Occipital lobe (tissue), 2 donors: ENCODE data around the gene GNAT1. TPM values are rescaled to one million over a fixed set of nuclear protein-coding genes. Genes with fewer than 3 reads are reported as not detected.

ENCODE experiments used
- DNase-seq: peaks from one replicate; lab custom pipeline; 2025; lab: John Stamatoyannopoulos, UW
- total RNA-seq: library from RNA; depleted of rRNA; stranded (reverse); fragments of >200 nt; gene quantifications from one replicate; pipeline ENCODE4 v1.2.3, GENCODE V29; 2014

The GNAT1 gene
- total RNA-seq, result not detected

GRCh38 chr3:50190936-50191660 lies at the start of gene GNAT1:
Gene GNAT1 (plus strand): TSS chr3:50191610. CDS start chr3:50191726, 116 bp downstream.
- no peak for DNase-seq

DNA sequence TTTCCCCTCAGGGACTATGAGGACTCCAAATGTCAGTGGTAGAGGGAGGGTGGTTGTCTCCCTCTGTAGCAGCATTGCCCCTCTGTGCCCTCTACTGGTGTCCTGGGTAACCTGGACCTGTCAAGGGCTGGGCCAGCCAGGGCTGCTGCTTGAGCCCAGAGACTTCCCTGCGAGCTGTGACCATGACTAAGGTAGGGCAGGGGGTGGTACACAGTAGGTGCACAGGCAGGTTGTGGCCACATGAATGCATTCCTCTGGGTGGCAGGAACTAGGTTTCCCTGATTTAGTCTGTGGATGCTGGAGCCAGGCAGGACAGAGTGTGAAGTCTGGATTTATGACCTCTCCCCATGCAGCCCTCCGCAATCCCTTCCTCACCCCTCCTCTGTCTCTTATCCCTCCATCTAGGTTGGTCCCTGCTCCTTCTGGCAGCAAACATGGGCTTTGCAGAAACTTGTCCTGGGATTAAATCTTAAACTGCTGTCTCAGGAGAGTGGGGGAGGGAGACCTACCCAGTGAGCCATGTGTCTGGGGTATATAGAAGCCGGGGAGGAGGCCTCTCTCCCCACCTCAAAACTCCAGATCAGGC lies 45.0 kb upstream of the GNAT1 start:
- DNase-seq, result no peak

- no peak for DNase-seq
These were observed 44.4 kb upstream of the GNAT1 start for GRCh38 chr3:50147016-50147415.

DNA sequence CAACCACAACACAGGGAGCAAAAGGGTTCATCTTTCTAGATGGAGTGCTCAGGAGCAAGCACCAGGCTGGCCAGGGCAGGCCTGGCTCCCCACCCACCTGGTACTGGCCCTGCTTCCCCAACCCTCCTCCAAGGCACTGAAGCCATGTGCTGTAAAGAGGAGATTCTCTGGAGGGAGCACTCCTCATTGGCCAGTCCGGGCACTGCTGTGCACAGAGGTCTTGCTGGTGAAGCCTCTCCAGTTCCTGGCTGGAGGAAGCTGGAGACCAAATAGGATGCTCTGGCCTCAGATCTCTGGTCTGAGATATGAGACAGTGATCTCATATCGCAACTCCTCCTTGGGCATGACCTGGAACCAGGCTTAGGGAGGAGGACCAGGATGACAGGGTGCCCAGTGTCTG lies 44.0 kb upstream of the GNAT1 start:
- no peak for DNase-seq

- DNase-seq, result no peak
These were observed 43.5 kb upstream of the GNAT1 start for GRCh38 chr3:50147861-50148260.

DNA sequence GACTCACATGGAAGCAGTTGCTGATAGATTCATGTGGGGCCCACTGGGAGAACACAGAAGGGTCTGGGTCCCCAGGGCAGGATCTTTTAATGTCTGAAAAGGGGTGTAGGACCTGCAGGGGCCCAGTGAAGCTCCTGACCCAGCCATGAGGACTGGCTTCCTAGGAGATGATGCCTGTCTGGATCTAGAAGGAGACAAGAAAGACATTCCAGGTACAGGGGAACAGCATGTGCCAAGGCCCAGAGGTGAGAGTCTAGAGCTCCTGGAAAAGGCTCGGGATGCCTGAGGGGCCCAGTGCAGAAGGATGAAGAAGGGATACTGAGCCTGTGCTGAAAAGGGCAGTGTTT lies 41.0 kb upstream of the GNAT1 start:
- no peak for DNase-seq

GRCh38 chr3:50150863-50151686 lies 40.3 kb upstream of the GNAT1 start:
- DNase-seq, result no peak

DNA sequence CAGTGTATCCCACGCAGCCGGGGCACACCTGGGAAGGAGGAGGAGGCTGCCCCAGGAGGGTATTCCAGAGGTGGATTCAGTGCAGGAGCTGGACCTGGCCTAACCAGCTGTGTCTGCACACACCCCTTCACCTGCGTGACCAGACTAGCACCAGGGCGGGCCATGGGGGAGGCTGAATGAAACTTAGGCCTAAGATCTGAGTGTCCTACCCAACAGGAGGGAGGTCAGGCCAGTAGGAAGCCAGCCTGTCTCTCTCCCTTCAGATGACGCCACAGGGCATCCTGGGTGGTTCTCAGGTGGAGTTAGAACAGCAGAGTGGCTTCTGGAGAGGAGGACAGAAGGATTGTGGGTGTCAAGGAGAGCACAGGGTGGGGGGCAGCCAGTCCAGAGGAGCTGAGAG lies 39.7 kb upstream of the GNAT1 start:
- DNase-seq, result no peak

- no peak for DNase-seq
These were observed 37.5 kb upstream of the GNAT1 start for GRCh38 chr3:50153782-50154475.

DNA sequence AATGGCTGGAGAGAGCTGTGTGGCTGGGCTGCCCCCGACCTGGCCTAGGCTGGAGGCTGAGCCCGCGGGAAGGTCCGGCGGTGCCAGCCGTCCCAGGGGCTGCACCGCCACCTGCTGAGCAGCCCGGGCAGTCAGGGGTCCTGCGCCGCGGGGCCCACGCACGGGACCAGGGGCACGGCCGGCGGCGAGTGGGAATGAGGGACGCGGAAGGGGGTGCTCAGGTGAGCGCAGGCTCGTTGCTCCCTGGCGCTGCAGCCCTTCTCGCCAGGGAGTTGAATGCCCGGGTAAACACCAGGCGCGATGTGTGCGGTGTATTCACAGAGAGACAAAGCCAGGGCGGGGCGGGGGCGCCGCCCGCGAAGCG lies 37.0 kb upstream of the GNAT1 start:
- no peak for DNase-seq

- DNase-seq, result no peak
These were observed 36.4 kb upstream of the GNAT1 start, which contains the start of gene SEMA3F for GRCh38 chr3:50154840-50155490. Gene SEMA3F (plus strand): TSS chr3:50155324. CDS start chr3:50159623, 4,299 bp downstream.

- no peak for DNase-seq
These were observed 35.9 kb upstream of the GNAT1 start for GRCh38 chr3:50155491-50155878.

DNA sequence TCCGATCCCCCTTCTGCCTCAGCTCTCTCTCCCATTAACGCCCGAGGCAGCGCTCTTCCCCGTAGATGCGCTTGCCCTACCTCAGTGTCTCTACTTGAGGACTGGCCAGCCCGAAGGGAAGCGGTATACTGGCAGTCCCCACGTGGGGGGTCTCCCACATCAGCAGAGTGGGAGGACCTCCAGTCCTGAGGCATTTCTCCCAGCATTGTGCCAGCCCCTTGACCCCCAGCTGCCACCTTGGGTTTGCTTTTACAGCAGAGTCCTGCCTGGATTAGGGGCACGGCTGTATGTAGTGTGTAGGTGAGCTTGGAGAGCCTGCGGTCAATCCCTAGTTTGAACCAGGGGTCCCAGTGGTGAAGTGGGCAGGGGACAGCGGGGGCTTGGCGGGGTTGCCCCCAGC lies 35.5 kb upstream of the GNAT1 start:
- DNase-seq, result no peak

- DNase-seq, result no peak
These were observed 34.6 kb upstream of the GNAT1 start for GRCh38 chr3:50156549-50157493.

- no peak for DNase-seq
These were observed 33.4 kb upstream of the GNAT1 start for GRCh38 chr3:50157827-50158529.

DNA sequence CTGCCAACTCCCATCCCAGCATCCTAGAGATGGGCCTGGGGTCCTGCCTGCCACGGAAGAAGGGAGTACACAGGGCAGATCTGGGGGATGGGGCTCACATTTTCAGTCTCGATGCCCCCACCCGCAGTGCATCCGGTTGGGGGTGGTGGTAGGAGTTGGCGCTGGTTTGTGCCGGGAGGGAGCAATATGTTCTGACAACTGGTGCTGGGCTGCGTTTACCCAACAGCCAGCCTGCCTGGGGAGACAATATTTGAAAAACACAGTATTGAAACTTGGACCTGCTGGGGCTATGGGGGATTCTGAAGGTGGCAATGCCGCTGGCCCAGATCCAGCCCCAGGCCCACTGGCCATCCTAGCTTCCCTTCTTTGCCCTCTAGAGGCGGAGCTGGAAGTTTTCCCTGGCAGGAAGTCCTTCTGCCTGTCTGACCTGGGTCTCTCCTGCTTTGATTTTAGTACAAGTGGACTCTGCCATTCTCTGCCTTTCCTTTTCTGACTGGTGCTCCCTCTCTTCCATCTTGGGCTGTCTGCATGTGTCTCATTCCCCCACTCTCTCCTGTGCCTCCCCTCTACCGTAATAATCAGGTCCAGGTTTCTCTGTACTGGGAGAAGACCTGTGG lies 32.8 kb upstream of the GNAT1 start:
- DNase-seq, result no peak

- DNase-seq, result no peak
These were observed 30.8 kb upstream of the GNAT1 start for GRCh38 chr3:50160561-50160983.

DNA sequence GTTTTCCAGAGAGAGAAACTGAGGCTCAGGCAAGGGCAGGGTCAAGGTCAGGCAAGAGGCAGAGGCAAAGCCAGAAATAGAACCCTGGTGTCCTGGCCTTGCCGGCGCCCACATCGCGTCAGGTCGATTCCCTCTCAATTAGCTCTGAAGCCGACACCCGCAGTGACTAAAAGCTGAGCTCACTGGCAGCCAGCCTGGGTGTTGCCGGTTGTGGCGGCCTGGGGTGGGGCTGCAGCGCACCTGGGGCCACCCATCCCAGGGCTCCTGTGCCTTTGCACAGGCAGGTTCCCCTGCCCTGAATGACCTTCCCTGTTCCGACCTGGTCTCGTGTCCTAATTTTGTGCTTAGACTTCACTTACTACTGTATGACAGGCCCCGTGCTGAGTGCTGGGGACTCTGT lies 30.1 kb upstream of the GNAT1 start:
- no peak for DNase-seq
